ENCODE measurements around the gene SH3TC1.

Gene SH3TC1

DNA sequence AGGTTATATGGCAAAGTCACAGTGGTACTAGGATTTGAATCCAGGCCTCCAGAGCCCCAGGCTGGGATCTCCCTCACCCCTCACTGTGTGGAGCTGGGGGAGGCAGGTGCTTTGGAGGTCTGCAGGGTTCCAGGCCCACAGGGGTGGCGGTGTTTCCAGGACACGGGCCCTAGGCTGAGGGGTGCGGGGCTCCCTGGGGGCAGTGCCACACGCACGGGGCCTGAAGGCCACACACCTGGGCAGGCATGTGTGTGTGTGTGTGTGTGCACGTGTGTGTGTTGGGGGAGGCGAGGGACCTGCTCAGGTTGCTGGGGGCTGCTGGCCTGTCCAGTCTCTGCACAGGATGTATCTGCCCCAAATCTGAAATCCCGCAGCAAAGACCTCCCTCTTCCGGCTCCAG is 18.8 kb downstream of the SH3TC1 start:
- Histone ChIP-seq H3K27me3 (ENCODE audit: insufficient read depth, low read length, poor library complexity, severe bottlenecking) (no peaks in the 10 kb centered on the region), H3K9me2 (replicated peaks; ENCODE audit: low read depth, low read length) (no peaks in the 10 kb centered on the region), H4K20me1 (ENCODE audit: insufficient read depth, low read length, poor library complexity, severe bottlenecking) (no peaks in the 10 kb centered on the region), H3K4me3 (ENCODE audit: low read length, poor library complexity, severe bottlenecking) (no peak overlapping the region), H3F3A (ENCODE audit: low read depth) (no peaks in the 10 kb centered on the region), H2AFZ (ENCODE audit: low read length) (no peak overlapping the region), H3K36me3 (ENCODE audit: insufficient read depth, low read length) (peaks cover 45% of the 10 kb centered on the region; the same call in 1 of the 2 replicates), H3K79me2 (ENCODE audit: insufficient read depth, low read length) (no peaks in the 10 kb centered on the region), H3K4me2 (ENCODE audit: low read depth, low read length, poor library complexity, severe bottlenecking) (peak overlapping the region; percentile 39), H3K4me1 (ENCODE audit: insufficient read depth, low read length, poor library complexity, severe bottlenecking) (peaks cover 24% of the 10 kb centered on the region), H3K9me3 (ENCODE audit: insufficient read depth, low read depth, low read length) (no peaks in the 10 kb centered on the region), H3K9ac (ENCODE audit: low read depth, low read length, poor library complexity, severe bottlenecking) (no peak overlapping the region)
- TF ChIP-seq EZH2phosphoT487 (IDR thresholded peaks at IDR 0.05; ENCODE audit: borderline replicate concordance) = no peak
- TF ChIP-seq, protein P1, sequence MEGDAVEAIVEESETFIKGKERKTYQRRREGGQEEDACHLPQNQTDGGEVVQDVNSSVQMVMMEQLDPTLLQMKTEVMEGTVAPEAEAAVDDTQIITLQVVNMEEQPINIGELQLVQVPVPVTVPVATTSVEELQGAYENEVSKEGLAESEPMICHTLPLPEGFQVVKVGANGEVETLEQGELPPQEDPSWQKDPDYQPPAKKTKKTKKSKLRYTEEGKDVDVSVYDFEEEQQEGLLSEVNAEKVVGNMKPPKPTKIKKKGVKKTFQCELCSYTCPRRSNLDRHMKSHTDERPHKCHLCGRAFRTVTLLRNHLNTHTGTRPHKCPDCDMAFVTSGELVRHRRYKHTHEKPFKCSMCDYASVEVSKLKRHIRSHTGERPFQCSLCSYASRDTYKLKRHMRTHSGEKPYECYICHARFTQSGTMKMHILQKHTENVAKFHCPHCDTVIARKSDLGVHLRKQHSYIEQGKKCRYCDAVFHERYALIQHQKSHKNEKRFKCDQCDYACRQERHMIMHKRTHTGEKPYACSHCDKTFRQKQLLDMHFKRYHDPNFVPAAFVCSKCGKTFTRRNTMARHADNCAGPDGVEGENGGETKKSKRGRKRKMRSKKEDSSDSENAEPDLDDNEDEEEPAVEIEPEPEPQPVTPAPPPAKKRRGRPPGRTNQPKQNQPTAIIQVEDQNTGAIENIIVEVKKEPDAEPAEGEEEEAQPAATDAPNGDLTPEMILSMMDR (conservative IDR thresholded peaks at IDR 0.05; ENCODE audit: low read length) = no peak

DNA sequence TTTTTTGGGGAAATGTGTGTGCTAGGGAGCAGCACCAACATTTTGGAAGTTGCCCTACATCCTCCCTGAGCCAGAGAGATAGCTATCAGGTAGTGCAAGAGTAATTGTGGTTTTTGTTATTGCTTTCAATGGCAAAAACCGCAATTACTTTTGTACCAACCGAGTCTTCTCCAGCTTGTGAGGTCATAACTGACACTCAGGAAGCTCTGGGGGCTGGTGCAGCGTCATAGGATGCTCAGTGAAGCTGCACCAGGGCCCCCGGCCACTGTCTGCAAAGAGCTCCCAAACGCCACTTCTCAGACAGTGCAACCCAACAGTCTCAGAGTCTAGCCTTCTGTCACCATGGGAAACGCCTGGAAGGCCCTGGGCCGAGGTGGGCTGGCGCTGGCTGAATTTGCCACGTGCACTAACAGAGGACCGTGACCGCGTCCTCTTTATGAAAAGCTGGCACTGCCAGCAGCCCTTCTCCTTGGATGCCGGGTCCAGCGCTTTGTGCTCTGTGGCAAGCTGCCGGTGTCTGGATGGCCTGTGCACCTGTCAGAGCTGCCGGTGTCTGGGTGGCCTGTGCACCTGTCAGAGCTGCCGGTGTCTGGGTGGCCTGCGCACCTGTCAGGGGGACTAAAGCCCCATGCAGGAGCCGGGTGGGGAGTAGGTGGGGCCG is 19.4 kb downstream of the SH3TC1 start:
- Histone ChIP-seq H3K4me3 (ENCODE audit: low read length, poor library complexity, severe bottlenecking) (no peak overlapping the region), H3K9ac (ENCODE audit: low read depth, low read length, poor library complexity, severe bottlenecking) (no peak overlapping the region), H3K79me2 (ENCODE audit: insufficient read depth, low read length) (no peaks in the 10 kb centered on the region), H3K36me3 (ENCODE audit: insufficient read depth, low read length) (peaks cover 45% of the 10 kb centered on the region; the same call in 1 of the 2 replicates), H3K4me2 (ENCODE audit: low read depth, low read length, poor library complexity, severe bottlenecking) (peak overlapping the region; percentile 39), H3K9me2 (replicated peaks; ENCODE audit: low read depth, low read length) (no peaks in the 10 kb centered on the region), H3K9me3 (ENCODE audit: insufficient read depth, low read depth, low read length) (no peaks in the 10 kb centered on the region), H3K27me3 (ENCODE audit: insufficient read depth, low read length, poor library complexity, severe bottlenecking) (no peaks in the 10 kb centered on the region), H2AFZ (ENCODE audit: low read length) (no peak overlapping the region), H3K4me1 (ENCODE audit: insufficient read depth, low read length, poor library complexity, severe bottlenecking) (peaks cover 24% of the 10 kb centered on the region), H4K20me1 (ENCODE audit: insufficient read depth, low read length, poor library complexity, severe bottlenecking) (no peaks in the 10 kb centered on the region), H3F3A (ENCODE audit: low read depth) (no peaks in the 10 kb centered on the region)
- no peak for TF ChIP-seq EZH2phosphoT487 (IDR thresholded peaks at IDR 0.05; ENCODE audit: borderline replicate concordance)
- TF ChIP-seq, protein P1 (conservative IDR thresholded peaks at IDR 0.05; ENCODE audit: low read length) = no peak

DNA sequence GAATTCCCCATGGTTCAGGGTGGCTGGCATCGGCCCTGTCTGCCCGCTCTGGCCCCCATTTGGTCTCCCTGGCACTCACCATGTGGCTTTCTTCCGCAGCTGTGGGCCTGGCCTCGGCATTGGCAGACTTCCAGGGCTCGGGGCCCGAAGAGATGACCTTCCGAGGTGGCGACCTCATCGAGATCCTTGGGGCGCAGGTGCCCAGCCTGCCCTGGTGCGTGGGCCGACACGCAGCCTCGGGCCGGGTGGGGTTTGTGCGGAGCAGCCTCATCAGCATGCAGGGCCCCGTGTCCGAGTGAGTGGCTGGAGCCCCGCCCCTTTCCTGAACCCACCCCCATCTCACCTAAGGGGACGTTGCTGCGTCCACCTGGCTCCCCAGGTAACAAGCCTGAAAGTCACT is 20.1 kb downstream of the SH3TC1 start:
- H3K36me3 ChIP-seq (ENCODE audit: insufficient read depth, low read length) = peaks cover 47% of the 10 kb centered on the region; the same call in 1 of the 2 replicates
- no peak overlapping the region for H2AFZ ChIP-seq (ENCODE audit: low read length)
- H4K20me1 ChIP-seq (ENCODE audit: insufficient read depth, low read length, poor library complexity, severe bottlenecking) = no peaks in the 10 kb centered on the region
- no peaks in the 10 kb centered on the region for H3K9me3 ChIP-seq (ENCODE audit: insufficient read depth, low read depth, low read length)
- no peak overlapping the region for H3K9ac ChIP-seq (ENCODE audit: low read depth, low read length, poor library complexity, severe bottlenecking)
- H3K9me2 ChIP-seq (replicated peaks; ENCODE audit: low read depth, low read length) = no peaks in the 10 kb centered on the region
- peaks cover 24% of the 10 kb centered on the region for H3K4me1 ChIP-seq (ENCODE audit: insufficient read depth, low read length, poor library complexity, severe bottlenecking)
- no peaks in the 10 kb centered on the region for H3K79me2 ChIP-seq (ENCODE audit: insufficient read depth, low read length)
- TF ChIP-seq, protein P1 (conservative IDR thresholded peaks at IDR 0.05; ENCODE audit: low read length) = no peak
- no peak for TF ChIP-seq EZH2phosphoT487 (IDR thresholded peaks at IDR 0.05; ENCODE audit: borderline replicate concordance)
- H3K4me2 ChIP-seq (ENCODE audit: low read depth, low read length, poor library complexity, severe bottlenecking) = no peak overlapping the region
- no peaks in the 10 kb centered on the region for H3K27me3 ChIP-seq (ENCODE audit: insufficient read depth, low read length, poor library complexity, severe bottlenecking)
- H3K4me3 ChIP-seq (ENCODE audit: low read length, poor library complexity, severe bottlenecking) = no peak overlapping the region
- H3F3A ChIP-seq (ENCODE audit: low read depth) = no peaks in the 10 kb centered on the region
